Suprapubic skin (tissue), 4 donors: Measurements from ENCODE around the gene MYORG. TPM values are rescaled to one million over a fixed set of nuclear protein-coding genes. Genes with fewer than 3 reads are reported as not detected.

Source experiments
- DNase-seq, 2 donors: peaks; one replicate each; pipeline ENCODE4 v3.0.0-alpha.2; 2019; ENCODE audit warnings: low spot score in 2 of 2
- H3K27ac ChIP-seq: fragments of 200-600 bp; sonication (generic); one replicate; pipeline ENCODE4 v1.5.1; 2019
- H3K27me3 ChIP-seq: fragments of 200-600 bp; sonication (generic); one replicate; pipeline ENCODE4 v1.5.1; 2019
- H3K36me3 ChIP-seq: fragments of 200-600 bp; sonication (generic); one replicate; pipeline ENCODE4 v1.5.1; 2019
- H3K4me1 ChIP-seq: fragments of 200-600 bp; sonication (generic); one replicate; pipeline ENCODE4 v1.5.1; 2019
- H3K4me3 ChIP-seq: fragments of 200-600 bp; sonication (generic); one replicate; pipeline ENCODE4 v1.5.1; 2019; ENCODE audit warnings: mild to moderate bottlenecking
- H3K9me3 ChIP-seq: fragments of 200-600 bp; sonication (generic); one replicate; pipeline ENCODE4 v1.5.1; 2019
- CTCF ChIP-seq, 2 donors: fragments of 200-600 bp in 1 of 2; fragments of 450-650 bp in 1 of 2; sonication (generic) in 1 of 2; IDR thresholded peaks; one replicate each; pipeline ENCODE4 v1.5.1; 2016 to 2019; ENCODE audit warnings: antibody characterized with exemption in 2 of 2, mild to moderate bottlenecking in 1 of 2, moderate library complexity in 1 of 2
- EP300 ChIP-seq: sonication (generic); formaldehyde crosslinking; IDR thresholded peaks from one replicate; pipeline ENCODE4 v1.6.1; 2017; ENCODE audit warnings: antibody characterized with exemption
- POLR2A ChIP-seq, 2 donors: fragments of 450-650 bp; IDR thresholded peaks; one replicate each; pipeline ENCODE4 v1.6.1; 2017; ENCODE audit warnings: antibody characterized with exemption in 2 of 2, mild to moderate bottlenecking in 2 of 2, moderate library complexity in 2 of 2
- POLR2AphosphoS5 ChIP-seq, 3 donors: sonication (generic); formaldehyde crosslinking; IDR thresholded peaks; one replicate each; pipeline ENCODE4 v1.6.1; 2017; ENCODE audit warnings: antibody characterized with exemption in 3 of 3
- WGBS: methylation state at CpG from one replicate; pipeline ENCODE4 v1.1.5; 2018; 5-methylcytosine and 5-hydroxymethylcytosine counted together
- total RNA-seq, 4 donors: library from RNA; depleted of rRNA; stranded (reverse); fragments of >200 nt; gene quantifications; one replicate each; pipeline ENCODE4 v1.1.0, GENCODE V29; 2016

The MYORG gene
- total RNA-seq, 4 donors from 2014 or later, result 5.7 to 8.8 (median 7.3) TPM

GRCh38 chr9:34347800-34348158 lies 28.9 kb downstream of the MYORG start:
- Histone ChIP-seq H3K27ac (no peak overlapping the region), H3K36me3 (peaks cover 13% of the 10 kb centered on the region), H3K9me3 (no peaks in the 10 kb centered on the region), H3K4me1 (peaks cover 8% of the 10 kb centered on the region), H3K27me3 (no peaks in the 10 kb centered on the region), H3K4me3 (no peak overlapping the region)
- no peak for DNase-seq
- no peak for TF ChIP-seq CTCF (IDR thresholded peaks at IDR 0.05)
- no peak for TF ChIP-seq EP300
- TF ChIP-seq POLR2A (IDR thresholded peaks at IDR 0.05), result no peak
- no peak for TF ChIP-seq POLR2AphosphoS5 (IDR thresholded peaks at IDR 0.05)

- Histone ChIP-seq H3K4me3 (no peak overlapping the region), H3K36me3 (peaks cover 17% of the 10 kb centered on the region), H3K27ac (no peak overlapping the region), H3K4me1 (peaks cover 14% of the 10 kb centered on the region), H3K9me3 (no peaks in the 10 kb centered on the region), H3K27me3 (no peaks in the 10 kb centered on the region)
- no peak for DNase-seq
- TF ChIP-seq CTCF (IDR thresholded peaks at IDR 0.05) (no peak), POLR2AphosphoS5 (IDR thresholded peaks at IDR 0.05) (no peak), EP300 (no peak), POLR2A (IDR thresholded peaks at IDR 0.05) (no peak)
- WGBS, result 89% methylated on average over 15 of the region's 15 CpGs
Observed at GRCh38 chr9:34346873-34347799, 29.6 kb downstream of the MYORG start.

DNA sequence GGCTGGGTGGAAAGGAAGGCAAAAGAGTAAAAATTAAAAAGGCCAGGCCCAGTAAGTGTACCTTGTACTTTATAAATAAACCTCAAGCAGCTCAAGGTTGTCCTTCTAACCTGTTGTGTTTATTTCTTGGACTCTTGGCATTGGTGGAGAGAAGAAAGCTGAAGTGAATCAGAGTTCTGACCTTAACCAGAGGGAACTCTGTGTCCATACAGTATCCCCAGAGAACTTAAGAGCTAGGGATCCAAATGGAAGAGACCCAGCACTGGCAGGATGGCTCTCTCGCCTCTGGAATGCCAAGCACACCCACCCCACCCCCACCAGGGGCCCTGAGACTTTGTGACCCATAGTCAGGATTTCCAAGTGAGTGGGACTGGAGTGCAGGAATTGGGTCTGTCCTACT lies 33.1 kb downstream of the MYORG start:
- DNase-seq, result no peak
- 88% methylated on average over 1 of the region's 1 CpG for WGBS
- Histone ChIP-seq H3K27me3 (no peaks in the 10 kb centered on the region), H3K9me3 (no peaks in the 10 kb centered on the region), H3K4me3 (no peak overlapping the region), H3K27ac (peak overlapping the region; percentile 47), H3K4me1 (peaks cover 14% of the 10 kb centered on the region), H3K36me3 (peaks cover 49% of the 10 kb centered on the region)
- no peak for TF ChIP-seq POLR2A (IDR thresholded peaks at IDR 0.05)

DNA sequence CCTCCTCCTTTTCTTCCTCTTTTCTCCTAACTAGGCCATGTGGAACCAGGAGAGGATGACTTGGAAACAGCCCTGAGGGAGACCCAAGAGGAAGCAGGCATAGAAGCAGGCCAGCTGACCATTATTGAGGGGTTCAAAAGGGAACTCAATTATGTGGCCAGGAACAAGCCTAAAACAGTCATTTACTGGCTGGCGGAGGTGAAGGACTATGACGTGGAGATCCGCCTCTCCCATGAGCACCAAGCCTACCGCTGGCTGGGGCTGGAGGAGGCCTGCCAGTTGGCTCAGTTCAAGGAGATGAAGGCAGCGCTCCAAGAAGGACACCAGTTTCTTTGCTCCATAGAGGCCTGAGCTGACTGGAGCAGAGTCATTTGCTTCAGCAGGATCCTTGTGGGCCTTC lies 33.6 kb downstream of the MYORG start:
- no peaks in the 10 kb centered on the region for H3K27me3 ChIP-seq
- DNase-seq, result no peak
- peaks cover 14% of the 10 kb centered on the region for H3K4me1 ChIP-seq
- H3K36me3 ChIP-seq, result peaks cover 50% of the 10 kb centered on the region
- H3K9me3 ChIP-seq, result no peaks in the 10 kb centered on the region
- peak overlapping the region; percentile 47 for H3K27ac ChIP-seq
- no peak overlapping the region for H3K4me3 ChIP-seq
- 82% methylated on average over 5 of the region's 5 CpGs for WGBS
- TF ChIP-seq POLR2AphosphoS5 (IDR thresholded peaks at IDR 0.05) (no peak), EP300 (no peak), CTCF (IDR thresholded peaks at IDR 0.05) (no peak), POLR2A (IDR thresholded peaks at IDR 0.05) (no peak)

GRCh38 chr9:34341659-34342295 lies 34.9 kb downstream of the MYORG start:
- TF ChIP-seq POLR2A (IDR thresholded peaks at IDR 0.05), result no peak
- no peak for TF ChIP-seq EP300
- no peak for TF ChIP-seq POLR2AphosphoS5 (IDR thresholded peaks at IDR 0.05)
- no peak for TF ChIP-seq CTCF (IDR thresholded peaks at IDR 0.05)
- H3K27ac ChIP-seq, result no peak overlapping the region
- WGBS, result 87% methylated on average over 6 of the region's 7 CpGs
- peaks cover 14% of the 10 kb centered on the region for H3K4me1 ChIP-seq
- H3K4me3 ChIP-seq, result no peak overlapping the region
- no peaks in the 10 kb centered on the region for H3K9me3 ChIP-seq
- H3K36me3 ChIP-seq, result peaks cover 50% of the 10 kb centered on the region
- no peak for DNase-seq
- H3K27me3 ChIP-seq, result no peaks in the 10 kb centered on the region
